ENCODE data around the gene OR4K15. TPM values are rescaled to one million over a fixed set of nuclear protein-coding genes. Genes with fewer than 3 reads are reported as not detected.

The OR4K15 gene
- not detected in 2 replicates for total RNA-seq

GRCh38 chr14:19975291-19975690, at the start of gene OR4K15:
Gene OR4K15 (plus strand): TSS chr14:19975591. CDS start chr14:19975591, 0 bp downstream.

DNA sequence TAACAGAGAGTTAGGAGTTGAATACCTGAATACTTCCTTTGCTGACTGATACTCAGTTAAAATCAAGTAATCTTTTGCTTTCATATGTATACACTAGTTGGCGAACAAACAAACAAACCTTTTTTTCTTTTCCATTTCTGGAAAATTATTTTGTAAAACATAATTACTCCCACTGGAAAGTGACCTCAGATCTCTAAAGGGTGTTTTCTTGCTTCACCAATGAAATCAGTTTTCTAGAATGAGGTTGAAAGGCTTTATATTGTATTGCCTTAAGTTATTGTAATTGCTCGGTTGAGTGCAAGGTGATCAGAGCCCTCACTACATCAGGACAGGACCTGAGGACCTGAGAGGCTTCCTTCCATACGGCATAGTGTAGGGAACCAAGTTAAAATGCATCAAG, 44.8 kb upstream of the OR4K15 start, which contains the start of gene OR4K1:
OR4K1 (plus strand) TSS at position 301 of the 400 bp plus-strand sequence. CDS start 4,750 bp downstream, outside the sequence.

GRCh38 chr14:20001863-20002262, 26.5 kb downstream of the OR4K15 start, which contains the start of gene OR4Q2:
Gene OR4Q2 (plus strand): TSS chr14:20002163.

DNA sequence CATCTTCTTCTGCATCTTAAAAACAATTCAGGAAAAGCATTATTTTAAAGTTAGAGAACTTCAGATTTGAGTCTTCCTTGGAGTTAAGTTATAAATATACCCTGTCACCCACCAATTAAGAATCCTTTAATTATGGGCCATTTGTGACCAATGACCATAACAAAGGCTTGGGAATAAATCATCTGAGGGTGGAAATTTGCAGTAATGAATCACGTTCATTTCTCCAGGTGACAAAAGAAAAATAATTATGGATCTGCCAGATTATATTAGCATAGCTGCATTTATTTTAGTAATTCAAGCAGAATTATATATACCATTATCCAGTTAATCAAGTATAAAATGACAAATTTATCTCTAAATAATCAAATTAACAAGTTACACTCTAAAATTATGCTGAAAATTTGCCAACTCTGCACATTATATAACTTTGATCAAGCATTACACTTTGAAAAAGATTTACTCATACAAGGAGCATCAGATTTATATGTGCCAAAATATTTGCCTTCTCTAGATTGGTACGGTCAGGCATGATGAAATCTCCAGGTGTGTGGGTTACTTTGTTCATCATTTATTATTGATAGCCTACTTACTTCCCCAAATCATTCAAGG, 44.0 kb downstream of the OR4K15 start, which contains the start of gene OR4K14:
OR4K14 (minus strand) TSS at position 51 of the 609 bp plus-strand sequence. CDS start 4,114 bp downstream, outside the sequence.

Other genes with a start within 250 kb of the OR4K15 start
- gene OR4Q3, start 232.0 kb upstream of the OR4K15 start, total RNA-seq = not detected in 2 replicates
- gene OR4M1, start 202.1 kb upstream of the OR4K15 start, total RNA-seq = not detected in 2 replicates
- gene OR4N2, start 171.8 kb upstream of the OR4K15 start, total RNA-seq = not detected in 2 replicates
- gene OR4K2, start 100.4 kb upstream of the OR4K15 start, total RNA-seq = not detected in 2 replicates
- not detected in 2 replicates for gene OR4K5, start 55.0 kb upstream of the OR4K15 start, total RNA-seq
- not detected in 2 replicates for gene OR4K1, start 44.7 kb upstream of the OR4K15 start, total RNA-seq
- not detected in 2 replicates for gene OR4Q2, start 26.6 kb downstream of the OR4K15 start, total RNA-seq
- gene OR4K14, start 43.7 kb downstream of the OR4K15 start, total RNA-seq = not detected in 2 replicates
- gene OR4K13, start 60.4 kb downstream of the OR4K15 start, total RNA-seq = not detected in 2 replicates
- not detected in 2 replicates for gene OR4L1, start 84.5 kb downstream of the OR4K15 start, total RNA-seq
- not detected in 2 replicates for gene OR4K17, start 135.1 kb downstream of the OR4K15 start, total RNA-seq
- not detected in 2 replicates for gene OR4N5, start 163.2 kb downstream of the OR4K15 start, total RNA-seq
- gene OR11G2, start 215.3 kb downstream of the OR4K15 start, total RNA-seq = not detected in 2 replicates
- not detected in 2 replicates for gene OR11H6, start 248.1 kb downstream of the OR4K15 start, total RNA-seq